Measurements from ENCODE around the gene RPL37A.
"Not testable (repeated sequence)": the region's sequence is repeated elsewhere in the genome, so short reads cannot be mapped to it uniquely, and the experiment has no call there.

Gene RPL37A

DNA sequence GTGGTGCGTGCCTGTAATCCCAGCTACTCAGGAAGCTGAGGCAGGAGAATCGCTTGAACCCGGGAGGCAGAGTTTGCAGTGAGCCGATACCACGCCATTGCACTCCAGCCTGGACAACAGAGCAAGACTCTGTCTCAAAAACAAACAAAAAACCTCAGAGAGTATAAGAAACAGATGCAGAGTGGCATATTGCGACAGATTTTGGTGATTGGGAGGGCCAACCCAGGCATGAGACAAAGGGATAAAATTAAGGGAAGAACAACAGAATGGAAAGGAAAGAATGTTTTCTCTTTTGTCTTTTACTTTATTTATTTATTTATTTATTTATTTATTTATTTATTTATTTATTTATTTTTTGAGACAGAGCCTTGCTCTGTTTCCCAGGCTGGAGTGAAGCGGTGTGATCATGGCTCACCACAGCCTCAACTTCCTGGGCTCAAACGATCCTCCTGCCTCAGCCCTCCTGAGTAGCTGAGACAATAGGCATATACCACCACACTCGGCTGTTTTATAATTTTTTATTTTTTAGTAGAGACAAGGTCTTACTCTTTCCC, 20.0 kb downstream of the RPL37A start:
- not testable (repeated sequence) for DNase-seq

- DNase-seq = peak; percentile 58
These were observed 20.6 kb downstream of the RPL37A start for GRCh38 chr2:216519154-216519762.

DNA sequence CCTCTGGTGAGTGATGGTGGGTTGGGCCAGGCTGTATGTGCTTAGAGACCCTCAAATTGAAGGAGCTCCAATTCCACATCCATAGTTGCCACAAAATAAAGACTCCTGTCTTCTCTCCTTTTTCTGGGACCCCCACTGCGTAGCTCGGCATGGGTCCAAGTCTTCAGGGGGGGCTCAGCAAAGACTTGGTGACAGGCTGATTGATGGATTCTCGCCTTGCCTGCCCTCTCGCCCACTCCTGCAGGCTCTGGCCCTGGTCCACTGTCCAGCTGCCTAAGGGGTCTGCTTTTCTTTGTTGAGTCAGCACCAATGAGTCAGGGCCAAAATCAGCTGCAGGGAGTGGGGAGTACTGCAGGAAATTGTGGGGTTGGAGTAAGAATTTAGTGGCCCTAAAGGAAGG, 21.5 kb downstream of the RPL37A start:
- no peak for DNase-seq

DNA sequence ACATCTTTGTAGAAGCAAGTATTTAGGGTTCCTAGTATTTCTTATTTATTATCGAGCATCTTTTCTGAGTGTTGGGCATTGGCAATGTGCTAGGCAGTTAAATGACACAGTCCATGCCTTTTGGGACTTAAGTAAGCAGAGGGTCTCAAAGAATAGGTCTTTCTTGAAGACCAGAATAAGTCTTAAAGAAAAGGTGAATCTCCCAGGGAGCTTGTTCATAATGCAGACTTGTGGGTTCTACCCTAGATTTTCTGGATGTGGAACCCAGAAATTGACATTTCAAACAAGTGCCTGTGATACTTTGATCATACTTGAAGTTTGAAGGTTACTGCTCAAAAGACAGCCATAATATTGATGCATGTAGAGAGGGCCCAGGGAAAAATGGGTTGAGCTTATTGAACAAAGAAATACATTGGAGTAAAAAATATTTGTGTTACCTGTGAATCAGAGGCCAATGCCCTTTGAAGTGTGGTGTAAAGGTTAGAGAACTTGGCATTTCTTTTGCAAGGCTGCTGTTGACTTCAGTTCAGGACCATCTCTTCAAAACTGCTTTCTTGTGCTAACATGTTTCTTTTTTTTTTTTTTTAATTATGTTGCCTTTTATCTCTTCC, 24.4 kb downstream of the RPL37A start:
- DNase-seq = no peak

GRCh38 chr2:216525972-216526371, 27.3 kb downstream of the RPL37A start:
- DNase-seq = no peak

- DNase-seq = no peak
These were observed 28.3 kb downstream of the RPL37A start for GRCh38 chr2:216526939-216527338.

GRCh38 chr2:216527600-216527999, 29.0 kb downstream of the RPL37A start:
- DNase-seq = no peak

GRCh38 chr2:216532562-216532961, 33.9 kb downstream of the RPL37A start:
- DNase-seq = no peak

DNA sequence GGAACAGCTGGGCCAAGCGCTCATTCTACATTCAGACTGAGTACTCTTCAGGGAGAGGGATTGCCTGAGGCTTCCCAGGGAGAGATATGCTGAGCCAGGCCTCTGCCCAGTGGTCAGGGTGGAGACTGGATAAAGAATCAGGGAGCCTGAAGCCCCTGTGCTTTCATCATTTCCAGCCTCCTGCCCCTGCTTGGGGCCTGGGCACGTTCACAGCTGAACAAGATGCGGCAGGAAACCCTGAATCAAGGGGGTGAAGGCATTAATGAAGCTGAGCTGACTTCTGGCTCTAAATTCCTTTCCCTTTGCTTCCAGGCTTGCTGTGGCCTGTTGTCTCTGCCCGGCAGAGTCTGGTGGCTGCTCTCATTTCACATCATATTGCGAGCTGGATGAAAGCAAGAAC, 35.0 kb downstream of the RPL37A start:
- DNase-seq = no peak

DNA sequence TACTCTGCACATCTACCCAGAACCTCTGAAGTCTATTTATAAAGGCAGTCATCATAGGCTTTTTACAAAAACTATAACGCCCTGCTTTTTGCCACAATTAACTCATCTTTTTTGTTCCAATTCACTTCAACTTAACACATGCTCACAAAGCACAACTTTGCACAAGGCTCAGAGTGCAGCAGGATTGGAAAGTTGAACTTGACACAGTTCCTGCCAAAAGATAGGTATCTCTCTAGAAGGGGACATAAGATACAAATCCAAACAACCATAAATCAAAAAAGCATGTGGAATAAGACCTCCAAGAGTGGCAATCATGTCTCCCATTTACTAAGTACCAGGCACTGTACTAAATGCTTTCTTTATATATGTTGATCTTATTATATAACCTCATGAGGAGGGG, 36.2 kb downstream of the RPL37A start:
- DNase-seq = no peak

DNA sequence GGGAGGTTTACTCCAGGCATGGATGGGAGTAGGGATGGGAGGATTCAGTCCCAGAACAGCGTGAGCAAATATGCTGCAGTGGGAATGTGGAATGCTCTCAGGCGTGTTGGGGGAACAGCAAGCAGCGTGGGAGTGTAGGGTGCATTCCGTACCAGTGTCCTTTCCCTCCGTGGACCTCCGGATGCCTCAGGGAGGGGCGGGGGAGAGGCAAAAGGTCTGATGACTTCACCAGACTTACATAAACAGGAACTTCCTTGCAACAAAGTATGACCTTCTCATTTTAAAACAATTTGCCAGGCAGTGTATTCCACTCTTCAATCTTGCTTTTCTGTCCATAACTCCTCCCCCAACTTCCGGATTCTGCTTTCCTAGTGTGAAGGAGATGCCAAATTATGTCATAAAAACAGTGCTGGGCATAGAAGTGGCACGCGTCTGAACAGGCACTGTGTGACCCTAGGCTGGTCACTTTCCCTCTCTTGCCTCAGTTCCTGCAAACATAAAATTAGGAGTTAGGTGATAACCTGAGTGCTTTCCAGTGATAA, 36.9 kb downstream of the RPL37A start:
- no peak for DNase-seq

GRCh38 chr2:216536734-216537210, 38.1 kb downstream of the RPL37A start:
- DNase-seq = peak; percentile 64

GRCh38 chr2:216537366-216537765, 38.7 kb downstream of the RPL37A start:
- no peak for DNase-seq

GRCh38 chr2:216538538-216538937, 39.9 kb downstream of the RPL37A start:
- no peak for DNase-seq

GRCh38 chr2:216539120-216539519, 40.5 kb downstream of the RPL37A start:
- no peak for DNase-seq

DNA sequence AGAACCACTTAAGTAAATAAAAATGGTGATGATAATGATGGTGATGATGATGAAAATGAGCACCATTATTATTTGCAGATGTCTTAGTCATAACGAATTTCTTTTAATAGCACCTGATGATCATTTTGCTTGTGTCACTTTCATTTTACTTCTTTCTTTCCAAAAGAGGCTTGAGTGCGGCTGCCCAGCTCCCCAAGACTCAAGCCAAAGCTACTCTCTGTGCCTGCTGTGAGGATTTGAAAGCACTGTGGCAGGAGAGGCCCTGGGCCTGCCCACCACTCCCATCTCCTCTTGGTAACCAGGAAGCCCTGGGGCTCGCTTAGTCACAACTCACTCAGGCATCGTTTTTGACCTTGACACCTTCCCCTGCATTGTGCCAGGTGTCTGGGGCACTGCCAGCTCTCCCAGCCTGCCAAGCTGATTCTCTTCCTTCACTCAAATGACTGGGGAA, 41.2 kb downstream of the RPL37A start:
- DNase-seq = no peak

GRCh38 chr2:216540920-216541319, 42.3 kb downstream of the RPL37A start:
- DNase-seq = no peak

GRCh38 chr2:216541505-216541904, 42.9 kb downstream of the RPL37A start:
- DNase-seq = no peak

GRCh38 chr2:216545359-216545758, 46.7 kb downstream of the RPL37A start:
- DNase-seq = no peak

DNA sequence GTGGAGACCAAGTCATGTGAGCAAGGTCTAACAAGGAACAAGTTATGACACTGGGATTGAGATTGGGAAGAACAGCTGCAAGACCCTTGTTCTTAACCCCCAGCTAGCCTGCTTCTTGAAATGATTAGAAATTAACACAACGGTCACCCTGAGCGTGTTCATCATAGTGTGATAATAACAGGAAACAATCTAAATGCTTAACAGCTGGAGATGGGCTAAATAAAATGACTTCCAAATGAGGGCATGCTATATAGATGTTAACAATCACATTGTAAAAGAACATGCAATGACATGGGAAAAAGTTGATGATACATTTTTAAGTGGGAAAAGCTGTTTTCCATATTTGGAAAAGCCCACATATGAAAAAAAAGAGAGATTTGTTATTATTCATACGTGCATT, 47.6 kb downstream of the RPL37A start:
- DNase-seq = no peak

DNA sequence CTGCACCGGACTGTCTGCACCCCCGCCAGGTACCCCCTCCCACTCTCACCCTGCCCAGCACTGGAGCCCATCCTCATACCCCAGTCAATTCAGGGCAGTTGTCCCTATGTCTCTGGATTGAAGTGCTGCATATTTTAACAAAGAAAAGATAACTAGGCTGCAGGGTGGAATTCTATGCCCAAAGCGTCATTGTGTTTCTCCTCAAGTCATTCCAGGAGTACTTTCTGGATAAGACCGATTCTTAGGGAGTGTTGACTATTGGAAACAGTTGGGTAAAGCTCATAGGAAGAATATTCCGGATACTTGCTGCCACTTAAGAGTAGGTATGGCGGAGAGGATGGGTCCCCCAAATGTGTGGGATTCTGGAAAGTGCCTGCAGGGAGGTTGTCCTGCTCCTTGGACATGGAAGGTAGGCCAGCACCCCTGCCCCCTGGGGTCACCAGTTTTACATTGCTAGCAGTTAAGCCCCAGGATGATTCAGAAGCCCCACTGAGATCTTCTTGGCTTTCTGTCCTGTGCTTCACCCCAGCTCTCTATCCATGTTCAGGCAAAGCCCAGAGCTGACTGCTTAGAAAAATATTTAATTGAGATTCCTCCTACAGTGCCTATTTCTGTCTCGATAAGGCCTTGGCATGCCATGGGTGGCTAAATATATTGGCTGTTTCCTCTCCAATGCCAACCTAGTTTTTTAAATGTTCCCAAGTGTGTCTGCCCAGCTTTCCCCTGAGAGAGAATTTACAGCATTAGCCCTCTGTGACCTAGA, 48.2 kb downstream of the RPL37A start:
- no peak for DNase-seq

GRCh38 chr2:216548901-216549331, 50.3 kb downstream of the RPL37A start:
- DNase-seq = peak; percentile 41

GRCh38 chr2:216549926-216550690, 51.5 kb downstream of the RPL37A start:
- DNase-seq = no peak

Data from left hindlimb (tissue), 1 donor.